Brain microvascular endothelial cell (primary cell): ENCODE measurements around the gene GRIK4.

Experiments used
- DNase-seq: peaks from one replicate; pipeline ENCODE4 v3.0.0-alpha.2; 2020
- H3K27ac ChIP-seq: fragments of 250-450 bp; sonication (Bioruptor Pico); 2 replicates; pipeline ENCODE4 v1.5.1; 2020; ENCODE audit warnings: mild to moderate bottlenecking, moderate library complexity
- H3K27me3 ChIP-seq: fragments of 250-450 bp; sonication (Bioruptor Pico); replicated peaks from 2 replicates; pipeline ENCODE4 v1.5.1; 2020; ENCODE audit warnings: mild to moderate bottlenecking
- H3K36me3 ChIP-seq: fragments of 250-450 bp; sonication (Bioruptor Pico); replicated peaks from 2 replicates; pipeline ENCODE4 v1.5.1; 2020; ENCODE audit warnings: mild to moderate bottlenecking
- H3K4me3 ChIP-seq: 2 replicates; pipeline ENCODE4 v1.5.1; 2011; ENCODE audit warnings: low read depth, mild to moderate bottlenecking, control low read depth, low read length, moderate library complexity
- in situ Hi-C: cut with HindIII; loops from 2 replicates; pipeline ENCODE4 v1.10.0; 2017; ENCODE audit warnings: low sequenced_read_pairs, low pct_ligation_motif_present
- TF ChIP-seq, protein P1 (sequence below): IDR thresholded peaks from 2 replicates; pipeline ENCODE4 v1.5.1; 2011; ENCODE audit warnings: low read depth, mild to moderate bottlenecking, moderate library complexity, low read length, control low read depth, inconsistent platforms; ENCODE audit errors: missing control alignments

The GRIK4 gene

GRCh38 chr11:120998581-120998980, 487.0 kb downstream of the GRIK4 start:
- H3K36me3 ChIP-seq = no peaks in the 10 kb centered on the region
- in situ Hi-C loops = no loop called here
- H3K27ac ChIP-seq = no peak overlapping the region
- no peak overlapping the region for H3K4me3 ChIP-seq
- TF ChIP-seq, protein P1, sequence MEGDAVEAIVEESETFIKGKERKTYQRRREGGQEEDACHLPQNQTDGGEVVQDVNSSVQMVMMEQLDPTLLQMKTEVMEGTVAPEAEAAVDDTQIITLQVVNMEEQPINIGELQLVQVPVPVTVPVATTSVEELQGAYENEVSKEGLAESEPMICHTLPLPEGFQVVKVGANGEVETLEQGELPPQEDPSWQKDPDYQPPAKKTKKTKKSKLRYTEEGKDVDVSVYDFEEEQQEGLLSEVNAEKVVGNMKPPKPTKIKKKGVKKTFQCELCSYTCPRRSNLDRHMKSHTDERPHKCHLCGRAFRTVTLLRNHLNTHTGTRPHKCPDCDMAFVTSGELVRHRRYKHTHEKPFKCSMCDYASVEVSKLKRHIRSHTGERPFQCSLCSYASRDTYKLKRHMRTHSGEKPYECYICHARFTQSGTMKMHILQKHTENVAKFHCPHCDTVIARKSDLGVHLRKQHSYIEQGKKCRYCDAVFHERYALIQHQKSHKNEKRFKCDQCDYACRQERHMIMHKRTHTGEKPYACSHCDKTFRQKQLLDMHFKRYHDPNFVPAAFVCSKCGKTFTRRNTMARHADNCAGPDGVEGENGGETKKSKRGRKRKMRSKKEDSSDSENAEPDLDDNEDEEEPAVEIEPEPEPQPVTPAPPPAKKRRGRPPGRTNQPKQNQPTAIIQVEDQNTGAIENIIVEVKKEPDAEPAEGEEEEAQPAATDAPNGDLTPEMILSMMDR = no peak
- H3K27me3 ChIP-seq = no peaks in the 10 kb centered on the region
- DNase-seq = no peak

- H3K4me3 ChIP-seq = no peak overlapping the region
- H3K36me3 ChIP-seq = no peaks in the 10 kb centered on the region
- TF ChIP-seq, protein P1 = no peak
- in situ Hi-C loops = no loop called here
- no peak for DNase-seq
- no peak overlapping the region for H3K27ac ChIP-seq
- no peaks in the 10 kb centered on the region for H3K27me3 ChIP-seq
Observed at GRCh38 chr11:121004206-121004840, 492.8 kb downstream of the GRIK4 start.

DNA sequence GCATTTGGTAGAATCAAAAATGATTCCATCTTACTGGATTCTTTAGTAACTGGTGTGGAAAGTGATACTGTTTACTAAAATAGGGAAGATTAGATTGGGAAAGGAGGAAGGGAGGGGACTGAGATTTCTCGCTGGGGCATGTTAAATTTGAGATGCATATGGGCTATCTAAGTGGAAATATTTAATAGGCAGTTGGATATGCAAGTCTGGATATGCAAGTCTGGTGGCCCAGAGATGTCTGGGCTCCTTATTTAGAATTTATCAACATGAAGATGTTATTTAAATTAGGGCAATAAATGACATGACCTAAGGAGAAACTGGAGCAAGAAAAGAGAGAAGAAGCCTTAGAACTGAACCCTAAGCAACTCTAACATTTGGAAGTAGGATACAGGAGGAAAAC, 495.4 kb downstream of the GRIK4 start:
- TF ChIP-seq, protein P1 = no peak
- no peak overlapping the region for H3K4me3 ChIP-seq
- DNase-seq = no peak
- H3K27ac ChIP-seq = no peak overlapping the region
- in situ Hi-C loops = no loop called here
- no peaks in the 10 kb centered on the region for H3K36me3 ChIP-seq
- no peaks in the 10 kb centered on the region for H3K27me3 ChIP-seq

- Histone ChIP-seq H3K36me3 (no peaks in the 10 kb centered on the region), H3K27ac (no peak overlapping the region), H3K4me3 (no peak overlapping the region), H3K27me3 (no peaks in the 10 kb centered on the region)
- TF ChIP-seq, protein P1 = no peak
- in situ Hi-C loops = no loop called here
- no peak for DNase-seq
Observed at GRCh38 chr11:121008551-121008950, 497.0 kb downstream of the GRIK4 start.

DNA sequence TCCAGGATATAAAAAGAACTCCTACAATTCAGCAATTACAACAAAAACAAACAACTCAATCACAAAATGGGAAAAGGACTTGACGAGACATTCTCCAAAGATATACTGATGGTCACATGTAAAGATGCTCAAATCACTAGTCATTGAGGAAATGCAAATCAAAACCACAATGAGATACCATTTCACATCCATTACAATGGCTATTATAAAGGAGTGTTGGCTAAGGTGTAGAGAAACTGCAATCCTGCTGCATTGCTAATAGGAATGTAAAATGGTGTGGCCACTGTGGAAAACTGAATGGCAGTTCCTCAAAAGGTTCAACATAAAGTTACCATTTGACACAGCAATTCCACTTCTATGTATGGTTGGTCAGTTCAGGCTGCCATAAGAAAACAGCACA, 500.5 kb downstream of the GRIK4 start:
- in situ Hi-C loops = no loop called here

More for the DNA sequence above, 500.5 kb downstream of the GRIK4 start:
- H3K27ac ChIP-seq = no peak overlapping the region
- no peak for DNase-seq
- H3K4me3 ChIP-seq = no peak overlapping the region
- H3K36me3 ChIP-seq = no peaks in the 10 kb centered on the region
- TF ChIP-seq, protein P1 = no peak
- H3K27me3 ChIP-seq = no peaks in the 10 kb centered on the region
